ENCODE measurements around the gene ZNF804B.
"Not testable (repeated sequence)": the region's sequence is repeated elsewhere in the genome, so short reads cannot be mapped to it uniquely, and the experiment has no call there.

The ZNF804B gene

DNA sequence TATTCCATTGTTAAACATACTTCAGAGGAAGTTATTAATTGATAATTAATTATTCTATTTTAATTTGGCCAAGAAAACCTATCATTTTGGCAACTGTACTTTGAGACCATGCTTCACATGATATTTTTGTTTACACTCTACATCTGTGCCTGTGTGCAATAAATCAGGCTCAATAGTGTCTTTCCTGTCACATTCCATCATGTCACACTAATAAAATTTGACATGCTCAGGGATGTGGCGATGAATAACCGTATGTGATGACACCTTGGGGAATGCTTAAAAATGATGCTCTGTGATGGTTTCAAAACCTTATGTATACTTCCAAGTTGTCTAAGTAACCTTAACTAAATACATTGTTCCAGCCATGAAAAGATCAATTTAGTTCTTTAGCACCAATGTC lies 400.6 kb downstream of the ZNF804B start:
- H3K4me3 ChIP-seq (ENCODE audit: low read depth, low read length) = no peak overlapping the region
- H3K9me3 ChIP-seq (ENCODE audit: control insufficient read depth, insufficient read depth, low read length) = no peaks in the 10 kb centered on the region
- no peak overlapping the region for H3K9ac ChIP-seq (ENCODE audit: low read depth, low read length)
- H3K4me1 ChIP-seq (ENCODE audit: control insufficient read depth, insufficient read depth, low read length) = no peaks in the 10 kb centered on the region
- H3K27me3 ChIP-seq (ENCODE audit: control insufficient read depth, insufficient read depth, low read length) = no peaks in the 10 kb centered on the region
- no peaks in the 10 kb centered on the region for H3K36me3 ChIP-seq (ENCODE audit: control insufficient read depth, insufficient read depth, low read length)
- H3K27ac ChIP-seq (ENCODE audit: low read depth, low read length) = no peak overlapping the region

DNA sequence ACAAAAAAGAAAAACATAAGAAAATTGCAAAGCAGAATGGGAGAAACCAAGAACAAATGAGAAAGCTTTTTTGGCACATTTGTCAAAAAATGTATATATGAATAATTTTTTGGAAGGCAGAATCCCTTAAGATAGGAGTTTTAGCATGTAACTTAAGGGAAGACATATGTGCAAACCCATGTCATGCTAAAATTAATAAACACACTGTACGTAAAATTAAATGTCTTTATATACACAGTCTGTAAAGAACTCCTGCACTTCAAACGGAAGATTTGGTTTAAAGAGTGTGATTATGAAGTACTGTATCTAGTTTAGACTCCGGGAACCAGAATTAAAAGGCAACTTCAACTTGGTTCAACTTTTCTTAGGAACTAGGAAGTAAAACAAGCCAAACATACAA lies 405.9 kb downstream of the ZNF804B start:
- Histone ChIP-seq H3K36me3 (ENCODE audit: control insufficient read depth, insufficient read depth, low read length) (no peaks in the 10 kb centered on the region), H3K9me3 (ENCODE audit: control insufficient read depth, insufficient read depth, low read length) (no peaks in the 10 kb centered on the region), H3K4me1 (ENCODE audit: control insufficient read depth, insufficient read depth, low read length) (no peaks in the 10 kb centered on the region), H3K4me3 (ENCODE audit: low read depth, low read length) (no peak overlapping the region), H3K9ac (ENCODE audit: low read depth, low read length) (no peak overlapping the region), H3K27ac (ENCODE audit: low read depth, low read length) (no peak overlapping the region), H3K27me3 (ENCODE audit: control insufficient read depth, insufficient read depth, low read length) (no peaks in the 10 kb centered on the region)

DNA sequence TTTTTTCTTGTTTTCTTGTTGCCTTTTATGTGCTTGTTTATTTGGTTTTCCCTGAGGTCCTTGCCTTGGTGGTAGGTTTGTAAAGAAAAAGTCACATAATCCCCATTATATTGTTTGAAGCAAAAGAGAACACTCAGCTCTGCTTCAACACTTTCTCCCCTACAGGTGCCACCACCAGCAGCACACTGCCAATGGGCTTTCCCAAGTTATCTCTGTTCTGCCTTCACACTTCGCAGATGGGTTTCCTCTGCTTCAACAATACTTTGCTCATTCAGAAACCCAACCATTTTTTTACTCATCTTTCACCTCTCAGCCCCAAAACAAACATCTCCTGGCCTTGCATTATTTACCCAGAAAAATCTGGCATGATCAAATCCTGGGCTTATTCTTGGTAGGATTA lies 411.1 kb downstream of the ZNF804B start:
- Histone ChIP-seq H3K4me3 (ENCODE audit: low read depth, low read length) (no peak overlapping the region), H3K9me3 (ENCODE audit: control insufficient read depth, insufficient read depth, low read length) (no peaks in the 10 kb centered on the region), H3K27me3 (ENCODE audit: control insufficient read depth, insufficient read depth, low read length) (no peaks in the 10 kb centered on the region), H3K27ac (ENCODE audit: low read depth, low read length) (no peak overlapping the region), H3K4me1 (ENCODE audit: control insufficient read depth, insufficient read depth, low read length) (no peaks in the 10 kb centered on the region), H3K9ac (ENCODE audit: low read depth, low read length) (no peak overlapping the region), H3K36me3 (ENCODE audit: control insufficient read depth, insufficient read depth, low read length) (no peaks in the 10 kb centered on the region)

DNA sequence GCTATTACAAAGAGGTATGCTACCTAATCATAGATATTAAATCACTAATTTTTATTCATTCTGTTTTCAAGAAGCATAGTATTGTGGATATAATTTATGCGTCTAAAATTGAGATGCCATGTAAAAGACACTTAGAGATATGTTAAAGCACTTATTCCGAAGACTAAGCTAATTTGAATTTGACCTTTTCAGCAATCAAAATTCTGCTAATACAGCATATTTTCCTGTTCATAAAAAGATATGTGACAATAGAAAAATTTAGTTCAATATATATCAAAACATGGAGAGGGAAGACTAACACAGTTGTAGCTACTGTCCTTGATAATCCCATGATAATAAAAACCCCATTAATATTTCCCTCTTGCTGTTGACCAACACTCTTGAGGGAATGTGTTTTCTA lies 422.6 kb downstream of the ZNF804B start:
- Histone ChIP-seq H3K27ac (ENCODE audit: low read depth, low read length) (no peak overlapping the region), H3K4me3 (ENCODE audit: low read depth, low read length) (no peak overlapping the region), H3K27me3 (ENCODE audit: control insufficient read depth, insufficient read depth, low read length) (no peaks in the 10 kb centered on the region), H3K4me1 (ENCODE audit: control insufficient read depth, insufficient read depth, low read length) (peaks cover 18% of the 10 kb centered on the region), H3K9me3 (ENCODE audit: control insufficient read depth, insufficient read depth, low read length) (no peaks in the 10 kb centered on the region), H3K36me3 (ENCODE audit: control insufficient read depth, insufficient read depth, low read length) (no peaks in the 10 kb centered on the region), H3K9ac (ENCODE audit: low read depth, low read length) (no peak overlapping the region)

DNA sequence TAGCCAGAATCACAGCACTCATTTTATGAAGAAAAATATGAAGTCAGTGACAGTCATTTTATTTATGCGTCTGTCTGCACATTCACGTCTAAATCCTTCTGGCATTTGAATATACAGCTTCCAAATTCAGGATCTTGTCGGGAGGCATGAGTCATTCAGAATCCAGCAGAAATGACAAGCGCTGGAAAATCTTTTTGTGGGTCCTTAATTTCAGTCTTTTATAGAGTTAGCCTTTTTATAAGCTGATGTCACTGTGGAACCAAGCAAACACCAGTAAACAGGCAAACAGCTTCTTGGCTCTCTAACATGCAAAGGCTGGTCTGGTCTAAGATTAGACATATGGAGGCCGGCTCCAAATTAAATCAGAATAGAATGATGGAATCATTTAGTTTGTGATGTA lies 424.2 kb downstream of the ZNF804B start:
- no peak overlapping the region for H3K27ac ChIP-seq (ENCODE audit: low read depth, low read length)
- no peaks in the 10 kb centered on the region for H3K36me3 ChIP-seq (ENCODE audit: control insufficient read depth, insufficient read depth, low read length)
- H3K4me1 ChIP-seq (ENCODE audit: control insufficient read depth, insufficient read depth, low read length) = peaks cover 19% of the 10 kb centered on the region
- H3K27me3 ChIP-seq (ENCODE audit: control insufficient read depth, insufficient read depth, low read length) = no peaks in the 10 kb centered on the region
- no peak overlapping the region for H3K9ac ChIP-seq (ENCODE audit: low read depth, low read length)
- no peak overlapping the region for H3K4me3 ChIP-seq (ENCODE audit: low read depth, low read length)
- no peaks in the 10 kb centered on the region for H3K9me3 ChIP-seq (ENCODE audit: control insufficient read depth, insufficient read depth, low read length)

DNA sequence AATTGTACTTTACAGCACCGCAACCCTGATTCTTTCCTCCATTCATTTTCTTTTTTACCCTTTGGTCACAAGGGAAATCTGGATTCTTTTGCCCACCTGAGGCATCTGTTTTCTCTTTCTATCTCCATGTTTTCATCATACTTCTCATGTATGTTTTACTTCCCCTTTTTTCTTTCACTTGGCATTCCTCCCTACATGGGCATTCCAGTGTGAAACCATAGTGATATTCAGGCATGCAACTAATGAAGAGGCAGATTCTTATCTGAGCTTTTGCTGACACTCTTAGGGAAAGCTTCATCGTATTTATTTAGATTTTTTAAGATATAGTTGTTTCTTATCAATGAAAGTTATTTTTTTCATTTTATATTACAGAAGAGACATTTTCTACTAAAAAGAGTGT lies 441.3 kb downstream of the ZNF804B start:
- H3K4me3 ChIP-seq (ENCODE audit: low read depth, low read length) = no peak overlapping the region
- H3K27me3 ChIP-seq (ENCODE audit: control insufficient read depth, insufficient read depth, low read length) = no peaks in the 10 kb centered on the region
- H3K36me3 ChIP-seq (ENCODE audit: control insufficient read depth, insufficient read depth, low read length) = no peaks in the 10 kb centered on the region
- no peaks in the 10 kb centered on the region for H3K9me3 ChIP-seq (ENCODE audit: control insufficient read depth, insufficient read depth, low read length)
- H3K9ac ChIP-seq (ENCODE audit: low read depth, low read length) = no peak overlapping the region
- H3K4me1 ChIP-seq (ENCODE audit: control insufficient read depth, insufficient read depth, low read length) = no peaks in the 10 kb centered on the region
- H3K27ac ChIP-seq (ENCODE audit: low read depth, low read length) = no peak overlapping the region

DNA sequence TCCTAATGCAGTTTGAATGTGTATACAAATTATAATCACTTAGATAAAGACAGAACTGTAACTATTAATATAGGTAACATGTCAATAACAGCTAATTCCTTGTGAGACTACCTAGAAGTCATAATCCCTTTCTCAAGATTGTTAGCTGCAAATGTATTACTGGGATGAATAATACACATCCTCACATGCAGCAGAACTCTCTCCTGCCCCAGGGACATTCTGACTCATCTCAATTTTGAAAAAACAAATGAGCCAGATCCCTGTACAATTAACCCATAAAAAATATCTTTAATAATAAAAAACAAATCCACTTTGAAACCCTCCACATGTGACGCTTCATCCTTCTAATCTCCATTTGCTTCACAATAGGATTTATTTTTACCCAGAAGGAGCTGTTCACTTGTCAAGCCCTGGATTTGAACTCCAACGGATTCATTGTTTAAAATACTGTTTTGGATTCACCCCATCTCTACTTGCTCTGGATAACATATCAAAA lies 464.4 kb downstream of the ZNF804B start:
- no peak overlapping the region for H3K4me3 ChIP-seq (ENCODE audit: low read depth, low read length)
- H3K9ac ChIP-seq (ENCODE audit: low read depth, low read length) = no peak overlapping the region
- H3K27me3 ChIP-seq (ENCODE audit: control insufficient read depth, insufficient read depth, low read length) = no peaks in the 10 kb centered on the region
- H3K27ac ChIP-seq (ENCODE audit: low read depth, low read length) = no peak overlapping the region
- H3K4me1 ChIP-seq (ENCODE audit: control insufficient read depth, insufficient read depth, low read length) = no peaks in the 10 kb centered on the region
- H3K36me3 ChIP-seq (ENCODE audit: control insufficient read depth, insufficient read depth, low read length) = no peaks in the 10 kb centered on the region
- no peaks in the 10 kb centered on the region for H3K9me3 ChIP-seq (ENCODE audit: control insufficient read depth, insufficient read depth, low read length)

DNA sequence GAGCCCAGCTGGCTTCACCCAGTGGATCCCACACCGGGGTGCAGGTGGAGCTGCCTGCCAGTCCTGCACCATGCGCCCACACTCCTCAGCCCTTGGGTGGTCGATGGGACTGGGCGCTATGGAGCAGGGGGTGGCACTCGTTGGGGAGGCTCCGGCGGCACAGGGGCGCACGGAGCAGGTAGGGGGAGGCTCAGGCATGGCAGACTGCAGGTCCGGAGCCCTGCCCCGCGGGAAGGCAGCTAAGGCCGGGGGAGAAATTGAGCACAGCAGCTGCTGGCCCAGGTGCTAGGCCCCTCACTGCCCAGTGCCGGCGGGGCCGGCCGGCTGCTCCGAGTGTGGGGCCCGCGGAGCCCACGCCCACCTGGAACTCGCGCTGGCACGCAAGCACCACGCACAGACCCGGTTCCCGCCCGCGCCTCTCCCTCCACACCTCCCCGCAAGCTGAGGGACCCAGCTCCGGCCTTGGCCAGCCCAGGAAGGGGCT lies 469.2 kb downstream of the ZNF804B start:
- H3K4me1 ChIP-seq (ENCODE audit: control insufficient read depth, insufficient read depth, low read length); H3K9me3 ChIP-seq (ENCODE audit: control insufficient read depth, insufficient read depth, low read length); H3K4me3 ChIP-seq (ENCODE audit: low read depth, low read length); H3K27me3 ChIP-seq (ENCODE audit: control insufficient read depth, insufficient read depth, low read length); H3K36me3 ChIP-seq (ENCODE audit: control insufficient read depth, insufficient read depth, low read length); H3K27ac ChIP-seq (ENCODE audit: low read depth, low read length); H3K9ac ChIP-seq (ENCODE audit: low read depth, low read length): not testable (repeated sequence)

DNA sequence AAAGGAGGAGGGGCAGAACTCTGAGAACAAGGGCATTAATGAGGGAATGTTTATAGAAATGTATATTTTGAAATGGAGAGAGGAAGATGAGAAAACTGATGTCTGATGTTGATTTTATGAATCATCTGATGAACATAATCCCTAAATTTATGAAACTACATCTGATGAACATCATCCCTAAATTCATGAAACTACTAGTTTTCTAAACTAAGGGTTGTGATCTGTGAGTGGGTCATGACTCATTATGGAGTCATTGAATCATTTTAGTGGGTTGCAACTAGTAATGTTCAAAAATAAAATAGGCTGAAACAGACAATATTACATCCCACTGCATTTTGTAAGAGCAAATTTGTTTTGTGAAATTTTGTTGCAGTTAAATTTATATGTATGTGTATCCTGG lies 478.7 kb downstream of the ZNF804B start:
- Histone ChIP-seq H3K27me3 (ENCODE audit: control insufficient read depth, insufficient read depth, low read length) (no peaks in the 10 kb centered on the region), H3K36me3 (ENCODE audit: control insufficient read depth, insufficient read depth, low read length) (no peaks in the 10 kb centered on the region), H3K9me3 (ENCODE audit: control insufficient read depth, insufficient read depth, low read length) (no peaks in the 10 kb centered on the region), H3K9ac (ENCODE audit: low read depth, low read length) (no peak overlapping the region), H3K27ac (ENCODE audit: low read depth, low read length) (no peak overlapping the region), H3K4me1 (ENCODE audit: control insufficient read depth, insufficient read depth, low read length) (no peaks in the 10 kb centered on the region), H3K4me3 (ENCODE audit: low read depth, low read length) (no peak overlapping the region)

DNA sequence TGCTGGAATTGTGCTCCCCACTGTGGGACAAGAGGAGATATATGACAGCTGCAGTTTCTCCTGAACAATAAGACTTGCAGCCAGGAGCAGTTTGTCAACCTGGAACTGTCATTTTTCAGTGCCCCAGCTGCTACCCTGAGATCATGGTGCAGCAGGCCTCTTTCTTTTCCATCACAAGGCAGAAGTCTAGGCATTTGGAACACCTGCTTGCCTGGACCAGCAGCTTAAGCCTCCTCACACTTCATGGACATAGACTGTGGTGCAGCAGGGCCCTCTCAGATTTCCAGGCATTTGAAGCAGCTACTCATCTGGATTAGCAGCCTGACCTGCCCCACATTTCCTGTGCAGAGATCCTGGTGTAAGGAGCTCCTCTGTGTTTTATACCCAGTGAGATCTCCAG lies 486.7 kb downstream of the ZNF804B start:
- Histone ChIP-seq H3K36me3 (ENCODE audit: control insufficient read depth, insufficient read depth, low read length) (no peaks in the 10 kb centered on the region), H3K4me1 (ENCODE audit: control insufficient read depth, insufficient read depth, low read length) (no peaks in the 10 kb centered on the region), H3K9ac (ENCODE audit: low read depth, low read length) (no peak overlapping the region), H3K9me3 (ENCODE audit: control insufficient read depth, insufficient read depth, low read length) (peaks cover 8% of the 10 kb centered on the region; the same call in 1 of the 2 replicates), H3K4me3 (ENCODE audit: low read depth, low read length) (no peak overlapping the region), H3K27me3 (ENCODE audit: control insufficient read depth, insufficient read depth, low read length) (no peaks in the 10 kb centered on the region), H3K27ac (ENCODE audit: low read depth, low read length) (no peak overlapping the region)

DNA sequence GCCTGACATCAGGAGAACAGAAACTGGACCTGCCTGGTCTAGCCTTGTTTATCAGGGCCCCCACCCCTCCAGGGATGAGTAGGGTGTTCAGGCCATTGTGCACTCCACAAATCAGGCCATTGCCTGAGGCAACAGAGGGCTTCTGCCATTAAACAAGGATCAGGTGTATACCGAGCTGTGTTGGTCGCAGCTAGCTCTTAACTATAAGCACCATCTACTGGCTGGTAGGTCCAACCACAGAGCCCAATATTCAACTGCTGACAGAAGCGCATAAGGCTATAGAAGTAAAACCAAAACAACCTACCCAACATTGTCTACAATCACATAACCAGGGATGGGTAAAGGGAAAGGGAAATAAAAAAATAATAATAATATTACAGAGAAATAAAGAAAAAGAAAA lies 487.7 kb downstream of the ZNF804B start:
- Histone ChIP-seq H3K9ac (ENCODE audit: low read depth, low read length) (no peak overlapping the region), H3K27ac (ENCODE audit: low read depth, low read length) (no peak overlapping the region), H3K4me1 (ENCODE audit: control insufficient read depth, insufficient read depth, low read length) (no peaks in the 10 kb centered on the region), H3K27me3 (ENCODE audit: control insufficient read depth, insufficient read depth, low read length) (no peaks in the 10 kb centered on the region), H3K4me3 (ENCODE audit: low read depth, low read length) (no peak overlapping the region), H3K36me3 (ENCODE audit: control insufficient read depth, insufficient read depth, low read length) (no peaks in the 10 kb centered on the region), H3K9me3 (ENCODE audit: control insufficient read depth, insufficient read depth, low read length) (peaks cover 8% of the 10 kb centered on the region; the same call in 1 of the 2 replicates)

DNA sequence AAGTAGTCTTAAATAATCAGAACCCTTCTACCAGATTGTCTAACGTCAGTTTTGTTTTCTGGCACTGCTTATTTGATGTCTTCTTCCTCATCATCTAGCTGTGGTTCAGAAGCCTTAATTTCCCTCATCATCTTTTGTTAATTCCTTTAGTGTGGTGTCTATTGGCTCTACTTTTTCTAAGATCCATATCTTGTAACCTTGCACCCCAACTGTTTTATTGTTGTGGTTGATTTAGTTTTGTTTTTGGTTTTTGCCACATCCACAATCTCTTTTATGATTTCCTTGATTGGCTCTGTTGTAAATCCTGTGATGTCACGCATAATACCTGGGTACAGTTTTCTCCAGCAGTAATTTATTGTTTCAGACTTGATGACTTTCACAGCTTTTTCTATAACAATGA lies 499.6 kb downstream of the ZNF804B start:
- Histone ChIP-seq H3K36me3 (ENCODE audit: control insufficient read depth, insufficient read depth, low read length) (no peaks in the 10 kb centered on the region), H3K4me1 (ENCODE audit: control insufficient read depth, insufficient read depth, low read length) (no peaks in the 10 kb centered on the region), H3K9me3 (ENCODE audit: control insufficient read depth, insufficient read depth, low read length) (no peaks in the 10 kb centered on the region), H3K4me3 (ENCODE audit: low read depth, low read length) (no peak overlapping the region), H3K27me3 (ENCODE audit: control insufficient read depth, insufficient read depth, low read length) (no peaks in the 10 kb centered on the region), H3K27ac (ENCODE audit: low read depth, low read length) (no peak overlapping the region), H3K9ac (ENCODE audit: low read depth, low read length) (no peak overlapping the region)
